Measurements from ENCODE around the gene KRTAP5-4. TPM values are rescaled to one million over a fixed set of nuclear protein-coding genes. Genes with fewer than 3 reads are reported as not detected.
A peak's percentile ranks its signal among the peaks of the same experiment; 100 is the strongest.

KRTAP5-4 gene
- total RNA-seq, 1 donor from 2014 or later = not detected

DNA sequence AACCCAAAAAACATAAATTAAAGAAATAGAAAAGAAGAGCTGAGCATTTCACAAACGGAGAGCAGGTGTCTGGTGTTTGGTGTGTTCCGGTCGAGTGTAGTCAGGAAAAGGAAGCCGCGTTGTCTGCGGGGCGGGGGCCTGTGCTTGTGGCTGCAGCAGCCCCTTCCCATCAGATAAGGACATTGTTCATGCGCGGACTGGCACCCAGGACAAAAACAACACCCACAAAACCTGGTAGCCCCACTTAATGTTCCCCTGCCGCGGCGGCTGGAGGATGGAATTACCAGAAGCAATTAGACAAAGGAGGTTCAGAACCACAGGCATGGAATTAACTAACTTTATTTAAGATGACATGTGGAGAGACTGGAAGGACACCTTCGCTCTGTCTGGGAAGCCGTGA is 37.6 kb upstream of the KRTAP5-4 start:
- DNase-seq = peak; percentile 32
- no peaks in the 10 kb centered on the region for H3K4me1 ChIP-seq
- no peaks in the 10 kb centered on the region for H3K36me3 ChIP-seq
- ATAC-seq = no peak
- no peaks in the 10 kb centered on the region for H3K9me3 ChIP-seq
- TF ChIP-seq, protein P1, sequence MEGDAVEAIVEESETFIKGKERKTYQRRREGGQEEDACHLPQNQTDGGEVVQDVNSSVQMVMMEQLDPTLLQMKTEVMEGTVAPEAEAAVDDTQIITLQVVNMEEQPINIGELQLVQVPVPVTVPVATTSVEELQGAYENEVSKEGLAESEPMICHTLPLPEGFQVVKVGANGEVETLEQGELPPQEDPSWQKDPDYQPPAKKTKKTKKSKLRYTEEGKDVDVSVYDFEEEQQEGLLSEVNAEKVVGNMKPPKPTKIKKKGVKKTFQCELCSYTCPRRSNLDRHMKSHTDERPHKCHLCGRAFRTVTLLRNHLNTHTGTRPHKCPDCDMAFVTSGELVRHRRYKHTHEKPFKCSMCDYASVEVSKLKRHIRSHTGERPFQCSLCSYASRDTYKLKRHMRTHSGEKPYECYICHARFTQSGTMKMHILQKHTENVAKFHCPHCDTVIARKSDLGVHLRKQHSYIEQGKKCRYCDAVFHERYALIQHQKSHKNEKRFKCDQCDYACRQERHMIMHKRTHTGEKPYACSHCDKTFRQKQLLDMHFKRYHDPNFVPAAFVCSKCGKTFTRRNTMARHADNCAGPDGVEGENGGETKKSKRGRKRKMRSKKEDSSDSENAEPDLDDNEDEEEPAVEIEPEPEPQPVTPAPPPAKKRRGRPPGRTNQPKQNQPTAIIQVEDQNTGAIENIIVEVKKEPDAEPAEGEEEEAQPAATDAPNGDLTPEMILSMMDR (IDR thresholded peaks at IDR 0.05) = no peak
- H3K4me3 ChIP-seq = no peak overlapping the region
- H3K27me3 ChIP-seq (ENCODE audit: low read depth) = peaks cover 13% of the 10 kb centered on the region
- intact Hi-C loops (cut with DNase I) = no loop called here
- no peak overlapping the region for H3K27ac ChIP-seq

DNA sequence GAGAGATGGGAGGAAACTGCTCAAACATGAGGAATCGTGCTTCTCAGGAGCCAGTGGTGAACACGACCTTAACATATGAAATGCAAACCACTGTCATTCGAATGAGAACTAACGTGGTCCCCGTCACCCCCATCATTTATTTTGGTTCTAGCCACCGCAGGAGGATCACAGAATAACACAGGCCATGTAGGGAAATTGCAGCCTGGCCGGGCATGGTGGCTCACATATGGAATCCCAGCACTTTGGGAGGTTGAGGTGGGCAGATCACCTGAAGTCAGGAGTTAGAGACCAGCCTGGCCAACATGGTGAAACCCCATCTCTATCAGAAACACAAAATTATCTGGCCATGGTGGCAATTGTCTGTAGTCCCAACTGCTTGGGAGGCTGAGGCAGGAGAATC is 34.7 kb upstream of the KRTAP5-4 start:
- intact Hi-C loops (cut with DNase I) = no loop called here

DNA sequence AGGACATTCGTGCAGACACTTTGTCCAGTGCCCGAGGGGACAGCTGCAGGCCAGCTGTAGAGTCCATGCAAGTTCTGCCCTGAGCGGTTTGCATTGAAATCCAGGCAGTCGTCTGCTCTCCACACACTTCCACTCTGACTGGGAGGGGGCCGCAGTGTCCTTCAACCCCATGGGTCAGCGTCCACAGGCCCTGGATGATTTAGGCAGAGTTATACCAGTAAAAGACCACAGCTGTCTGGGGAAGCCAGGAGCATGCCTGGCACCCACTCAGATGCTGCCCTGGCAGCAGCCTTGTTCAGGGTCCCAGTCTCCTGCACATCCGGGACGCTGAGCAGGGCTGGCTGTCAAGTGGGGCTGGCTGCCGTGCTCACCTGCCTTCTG is 34.1 kb upstream of the KRTAP5-4 start:
- peaks cover 25% of the 10 kb centered on the region for H3K27me3 ChIP-seq (ENCODE audit: low read depth)
- no peak for DNase-seq
- intact Hi-C loops (cut with DNase I) = no loop called here
- TF ChIP-seq, protein P1 (IDR thresholded peaks at IDR 0.05) = no peak
- ATAC-seq = no peak
- no peak overlapping the region for H3K27ac ChIP-seq
- peaks cover 7% of the 10 kb centered on the region for H3K4me1 ChIP-seq
- no peaks in the 10 kb centered on the region for H3K9me3 ChIP-seq
- H3K36me3 ChIP-seq = no peaks in the 10 kb centered on the region
- no peak overlapping the region for H3K4me3 ChIP-seq

More for the DNA sequence above, 34.7 kb upstream of the KRTAP5-4 start:
- H3K27ac ChIP-seq = no peak overlapping the region
- H3K36me3 ChIP-seq = no peaks in the 10 kb centered on the region
- H3K27me3 ChIP-seq (ENCODE audit: low read depth) = peaks cover 25% of the 10 kb centered on the region
- H3K4me3 ChIP-seq = no peak overlapping the region
- no peaks in the 10 kb centered on the region for H3K9me3 ChIP-seq
- peaks cover 7% of the 10 kb centered on the region for H3K4me1 ChIP-seq
- TF ChIP-seq, protein P1 (IDR thresholded peaks at IDR 0.05) = no peak
- ATAC-seq = no peak
- DNase-seq = peak; percentile 8

DNA sequence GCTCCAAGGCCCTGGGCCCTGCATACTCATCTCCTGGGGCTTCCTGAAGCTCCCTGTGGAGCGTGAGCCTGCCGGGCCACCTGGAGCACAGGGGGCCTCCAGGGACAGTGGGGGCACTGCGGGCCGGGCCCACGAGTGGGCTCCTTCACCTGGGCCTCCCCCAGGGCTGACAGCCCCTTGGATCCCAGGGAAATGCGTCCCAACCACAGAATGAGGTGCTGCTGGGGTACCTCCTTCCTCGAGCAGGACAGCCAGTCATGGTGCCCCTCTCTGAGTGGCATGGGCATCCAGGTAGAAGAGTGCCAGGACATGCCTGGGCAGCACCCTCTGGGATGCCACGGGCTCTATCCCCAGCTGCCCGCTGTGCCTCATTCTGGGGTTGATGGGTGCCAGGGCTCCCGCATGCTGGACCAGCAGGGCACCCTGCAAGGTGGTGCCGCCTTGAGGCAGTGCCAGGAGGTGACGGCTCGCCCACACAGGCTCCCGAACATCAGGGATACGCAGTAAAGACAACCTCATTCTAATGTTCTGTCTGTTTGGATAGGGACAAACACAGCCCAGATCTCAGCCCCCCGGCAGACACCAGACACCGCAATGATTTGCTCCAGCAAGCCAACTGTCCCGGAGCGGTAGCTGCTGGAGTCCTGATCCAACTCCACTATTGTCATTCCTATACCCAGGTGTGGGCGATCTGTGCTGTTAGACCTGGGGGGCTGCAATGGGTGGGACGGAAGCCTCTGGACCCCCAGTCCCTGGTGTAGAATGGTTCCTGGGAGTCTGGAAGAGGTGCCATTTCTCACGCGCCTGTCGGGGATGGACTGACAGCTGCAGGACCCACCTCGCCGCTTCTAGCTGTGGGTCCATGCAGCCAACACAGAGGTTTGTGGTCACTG is 33.5 kb upstream of the KRTAP5-4 start:
- no peak for ATAC-seq
- intact Hi-C loops (cut with DNase I) = no loop called here
- Histone ChIP-seq H3K27ac (no peak overlapping the region), H3K4me3 (no peak overlapping the region), H3K36me3 (no peaks in the 10 kb centered on the region), H3K9me3 (no peaks in the 10 kb centered on the region), H3K4me1 (peaks cover 7% of the 10 kb centered on the region), H3K27me3 (ENCODE audit: low read depth) (peaks cover 25% of the 10 kb centered on the region)
- DNase-seq = no peak
- TF ChIP-seq, protein P1 (IDR thresholded peaks at IDR 0.05) = no peak

DNA sequence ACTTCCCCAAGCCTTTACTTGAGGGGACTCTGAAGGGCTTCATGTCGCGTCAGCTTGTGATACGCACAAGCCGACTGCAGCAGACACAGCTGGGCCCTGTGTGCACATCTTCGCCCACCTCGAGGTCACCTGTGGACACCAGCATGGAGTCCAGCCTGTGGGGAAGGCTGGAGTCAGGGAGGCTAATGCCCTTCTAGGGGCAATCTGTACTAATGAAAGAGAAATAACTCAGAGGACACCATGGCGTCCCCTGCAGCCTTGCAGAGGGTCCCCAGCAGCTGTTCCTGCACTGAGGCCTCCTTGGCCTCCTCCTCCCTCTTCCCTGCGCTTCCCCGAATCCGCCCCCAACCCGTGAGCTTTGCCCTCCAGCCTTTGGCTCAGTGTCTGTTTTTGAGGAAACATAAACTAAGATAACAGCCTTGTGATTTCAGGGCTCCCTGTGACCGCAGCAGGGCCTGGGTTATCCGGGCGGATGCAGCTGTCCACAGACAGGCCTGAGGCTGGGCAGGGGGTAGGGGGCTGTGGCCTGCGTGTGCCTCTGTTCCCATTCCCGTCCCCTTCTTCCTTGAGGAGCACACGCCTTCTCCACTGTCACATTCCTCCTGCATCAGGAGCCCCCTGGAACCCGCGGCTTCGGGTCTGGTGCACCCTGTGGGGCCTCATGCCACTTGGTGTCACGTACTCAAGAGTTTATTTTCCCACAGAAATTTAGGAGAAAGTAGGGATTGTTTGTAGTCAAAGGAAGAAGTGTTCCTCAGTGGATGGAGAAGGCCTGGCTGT is 32.6 kb upstream of the KRTAP5-4 start:
- no peak for DNase-seq
- Histone ChIP-seq H3K4me3 (no peak overlapping the region), H3K27me3 (ENCODE audit: low read depth) (peaks cover 25% of the 10 kb centered on the region), H3K36me3 (no peaks in the 10 kb centered on the region), H3K9me3 (no peaks in the 10 kb centered on the region), H3K27ac (no peak overlapping the region), H3K4me1 (peaks cover 7% of the 10 kb centered on the region)
- TF ChIP-seq, protein P1 (IDR thresholded peaks at IDR 0.05) = no peak
- intact Hi-C loops (cut with DNase I) = no loop called here
- ATAC-seq = no peak

Data from lower lobe of right lung (tissue), 2 donors.